Kidney glomerular epithelial cell (primary cell): ENCODE measurements around the gene AQP12B.
"Not testable (repeated sequence)": the region's sequence is repeated elsewhere in the genome, so short reads cannot be mapped to it uniquely, and the experiment has no call there.

Source experiments
- DNase-seq: peaks from one replicate; lab custom pipeline; 2025; lab: John Stamatoyannopoulos, UW

AQP12B gene

GRCh38 chr2:240682431-240683224 lies at the start of gene AQP12B:
AQP12B (minus strand) TSS chr2:240682885; CDS start chr2:240682837, 48 bp downstream.
- not testable (repeated sequence) for DNase-seq

GRCh38 chr2:240732184-240732583 lies 49.5 kb upstream of the AQP12B start:
- DNase-seq = no peak

- DNase-seq = no peak
Observed at GRCh38 chr2:240731178-240731545, 48.5 kb upstream of the AQP12B start.

- no peak for DNase-seq
Observed at GRCh38 chr2:240730501-240731177, 48.0 kb upstream of the AQP12B start.

GRCh38 chr2:240728827-240729226 lies 46.1 kb upstream of the AQP12B start:
- no peak for DNase-seq

GRCh38 chr2:240728361-240728760 lies 45.7 kb upstream of the AQP12B start:
- no peak for DNase-seq

GRCh38 chr2:240727913-240728312 lies 45.2 kb upstream of the AQP12B start:
- DNase-seq = no peak

GRCh38 chr2:240727439-240727838 lies 44.8 kb upstream of the AQP12B start:
- DNase-seq = no peak

GRCh38 chr2:240726876-240727275 lies 44.2 kb upstream of the AQP12B start:
- no peak for DNase-seq

GRCh38 chr2:240725671-240726070 lies 43.0 kb upstream of the AQP12B start:
- DNase-seq = no peak

- DNase-seq = no peak
Observed at GRCh38 chr2:240725266-240725665, 42.6 kb upstream of the AQP12B start.

- DNase-seq = no peak
Observed at GRCh38 chr2:240724431-240724830, 41.7 kb upstream of the AQP12B start.

- DNase-seq = no peak
Observed at GRCh38 chr2:240723851-240724250, 41.2 kb upstream of the AQP12B start.

GRCh38 chr2:240722796-240723735 lies 40.4 kb upstream of the AQP12B start:
- DNase-seq = no peak

GRCh38 chr2:240722376-240722775 lies 39.7 kb upstream of the AQP12B start:
- no peak for DNase-seq

- DNase-seq = no peak
Observed at GRCh38 chr2:240721596-240722180, 39.0 kb upstream of the AQP12B start.

- DNase-seq = no peak
Observed at GRCh38 chr2:240720686-240721595, 38.3 kb upstream of the AQP12B start.

- DNase-seq = no peak
Observed at GRCh38 chr2:240719676-240720545, 37.2 kb upstream of the AQP12B start.

GRCh38 chr2:240718896-240719490 lies 36.3 kb upstream of the AQP12B start:
- DNase-seq = no peak
